Lower lobe of right lung (tissue), 2 donors: Measurements from ENCODE around the gene RPL26. TPM values are rescaled to one million over a fixed set of nuclear protein-coding genes. Genes with fewer than 3 reads are reported as not detected.
"Not testable (repeated sequence)": the region's sequence is repeated elsewhere in the genome, so short reads cannot be mapped to it uniquely, and the experiment has no call there.

Source experiments
- ATAC-seq, 2 donors: fragments of 200-7000 bp; cut with Tn5 transposase; one replicate each; pipeline ENCODE4 v1.9.1; 2020 to 2022; ENCODE audit warnings: mild to moderate bottlenecking in 2 of 2, moderate library complexity in 2 of 2
- DNase-seq: peaks from one replicate; pipeline ENCODE4 v3.0.0-alpha.2; 2020
- H3K27ac ChIP-seq: fragments of 200-600 bp; one replicate; pipeline ENCODE4 v1.8.0; 2022
- H3K27me3 ChIP-seq: fragments of 200-600 bp; one replicate; pipeline ENCODE4 v1.8.0; 2022; ENCODE audit warnings: low read depth
- H3K36me3 ChIP-seq: fragments of 200-600 bp; one replicate; pipeline ENCODE4 v1.8.0; 2022; ENCODE audit warnings: mild to moderate bottlenecking
- H3K4me1 ChIP-seq: fragments of 200-600 bp; one replicate; pipeline ENCODE4 v1.8.0; 2022
- H3K4me3 ChIP-seq: fragments of 200-600 bp; one replicate; pipeline ENCODE4 v1.8.0; 2022; ENCODE audit warnings: mild to moderate bottlenecking
- H3K9me3 ChIP-seq: fragments of 200-600 bp; one replicate; pipeline ENCODE4 v1.8.0; 2022
- CTCF ChIP-seq: fragments of 200-600 bp; IDR thresholded peaks from one replicate; pipeline ENCODE4 v1.8.0; 2022; ENCODE audit warnings: antibody characterized with exemption, mild to moderate bottlenecking
- intact Hi-C: fragments of 100-400 bp; cut with DNase I; formaldehyde crosslinking; loops from one replicate; pipeline ENCODE4 v1.11.0; 2022
- total RNA-seq: library from RNA; stranded (reverse); fragmentation: NEBNext Ultra II Directional; extraction: Animal tissue kit (Norgen Biotek cat#: 25700); gene quantifications from one replicate; pipeline ENCODE4 v1.2.1, GENCODE V29; 2021
- donor health status: DM: no; HTN: yes; CAD: no; lungs with severe emphysema.

Gene RPL26
- total RNA-seq, 1 donor from 2014 or later = 1,194 TPM

- intact Hi-C loops = no loop called here
- no peaks in the 10 kb centered on the region for H3K4me1 ChIP-seq
- H3K9me3 ChIP-seq = no peaks in the 10 kb centered on the region
- H3K27me3 ChIP-seq = no peaks in the 10 kb centered on the region
- no peak for DNase-seq
- no peak overlapping the region for H3K27ac ChIP-seq
- no peak for ATAC-seq
- H3K4me3 ChIP-seq = no peak overlapping the region
- TF ChIP-seq CTCF = no peak
- H3K36me3 ChIP-seq = no peaks in the 10 kb centered on the region
Measured at GRCh38 chr17:8354236-8354635, 28.8 kb downstream of the RPL26 start.

GRCh38 chr17:8353736-8354135, 29.3 kb downstream of the RPL26 start:
- ATAC-seq (no peak), DNase-seq (no peak)
- TF ChIP-seq CTCF = no peak
- H3K27ac ChIP-seq = no peak overlapping the region
- no peaks in the 10 kb centered on the region for H3K4me1 ChIP-seq
- no peaks in the 10 kb centered on the region for H3K9me3 ChIP-seq
- no peaks in the 10 kb centered on the region for H3K27me3 ChIP-seq
- intact Hi-C loops = no loop called here
- no peaks in the 10 kb centered on the region for H3K36me3 ChIP-seq
- H3K4me3 ChIP-seq = no peak overlapping the region

GRCh38 chr17:8350339-8350738, 32.7 kb downstream of the RPL26 start:
- ATAC-seq = no peak

GRCh38 chr17:8347001-8347400, 36.0 kb downstream of the RPL26 start:
- not testable (repeated sequence) for ATAC-seq, DNase-seq

More at GRCh38 chr17:8350339-8350738, 32.7 kb downstream of the RPL26 start:
- intact Hi-C loops = no loop called here
- Histone ChIP-seq H3K4me1 (no peaks in the 10 kb centered on the region), H3K4me3 (no peak overlapping the region), H3K27ac (no peak overlapping the region), H3K36me3 (no peaks in the 10 kb centered on the region), H3K9me3 (no peaks in the 10 kb centered on the region), H3K27me3 (no peaks in the 10 kb centered on the region)
- DNase-seq = no peak
- no peak for TF ChIP-seq CTCF

GRCh38 chr17:8345951-8346665, 36.9 kb downstream of the RPL26 start:
- no peak for ATAC-seq
- intact Hi-C loops = no loop called here
- Histone ChIP-seq H3K9me3 (no peaks in the 10 kb centered on the region), H3K27ac (no peak overlapping the region), H3K4me3 (no peak overlapping the region), H3K4me1 (no peaks in the 10 kb centered on the region), H3K27me3 (no peaks in the 10 kb centered on the region), H3K36me3 (no peaks in the 10 kb centered on the region)
- no peak for TF ChIP-seq CTCF
- DNase-seq = no peak

More at GRCh38 chr17:8347001-8347400, 36.0 kb downstream of the RPL26 start:
- H3K36me3 ChIP-seq, H3K4me3 ChIP-seq, H3K27me3 ChIP-seq, intact Hi-C loops, H3K4me1 ChIP-seq, H3K27ac ChIP-seq, H3K9me3 ChIP-seq: not testable (repeated sequence)

GRCh38 chr17:8345052-8345690, 37.8 kb downstream of the RPL26 start:
- ATAC-seq = no peak
- Histone ChIP-seq H3K9me3 (no peaks in the 10 kb centered on the region), H3K27ac (no peak overlapping the region), H3K36me3 (no peaks in the 10 kb centered on the region), H3K27me3 (no peaks in the 10 kb centered on the region), H3K4me1 (no peaks in the 10 kb centered on the region), H3K4me3 (no peak overlapping the region)
- intact Hi-C loops = no loop called here
- no peak for TF ChIP-seq CTCF
- DNase-seq = no peak
